ENCODE results near the gene GIMAP5.

GIMAP5 gene

GRCh38 chr7:150734254-150734653 is 3.0 kb upstream of the GIMAP5 start:
- H3K9me3 ChIP-seq (ENCODE audit: control insufficient read depth in 2 of 2, low read length in 2 of 2) = no peaks in the 10 kb centered on the region
- H3K9ac ChIP-seq (ENCODE audit: low read length in 2 of 2) = no peak overlapping the region
- peaks cover 2 to 7% of the 10 kb centered on the region in 2 donors for H3K27me3 ChIP-seq (ENCODE audit: control insufficient read depth in 1 of 2, insufficient read depth in 2 of 2, low read length in 2 of 2)

GRCh38 chr7:150735596-150736358 is 1.4 kb upstream of the GIMAP5 start:
- Histone ChIP-seq H3K36me3 (ENCODE audit: control insufficient read depth in 2 of 2, insufficient read depth in 2 of 2, low read length in 2 of 2) (no peaks in the 10 kb centered on the region), H3K9me3 (ENCODE audit: control insufficient read depth in 2 of 2, low read length in 2 of 2) (no peaks in the 10 kb centered on the region), H3K4me3 (ENCODE audit: low read length in 2 of 2) (no peak overlapping the region), H3K9ac (ENCODE audit: low read length in 2 of 2) (no peak overlapping the region), H3K27me3 (ENCODE audit: control insufficient read depth in 1 of 2, insufficient read depth in 2 of 2, low read length in 2 of 2) (peaks cover 2 to 7% of the 10 kb centered on the region in 2 donors), H3K4me1 (ENCODE audit: control insufficient read depth, insufficient read depth, low read length) (no peaks in the 10 kb centered on the region), H3K27ac (ENCODE audit: low read length) (no peak overlapping the region)

More at GRCh38 chr7:150734254-150734653, 3.0 kb upstream of the GIMAP5 start:
- Histone ChIP-seq H3K4me3 (ENCODE audit: low read length in 2 of 2) (no peak overlapping the region), H3K4me1 (ENCODE audit: control insufficient read depth, insufficient read depth, low read length) (no peaks in the 10 kb centered on the region), H3K27ac (ENCODE audit: low read length) (no peak overlapping the region), H3K36me3 (ENCODE audit: control insufficient read depth in 2 of 2, insufficient read depth in 2 of 2, low read length in 2 of 2) (no peaks in the 10 kb centered on the region)

GRCh38 chr7:150736864-150737263 is 354 bp upstream of the GIMAP5 start:
- peaks cover 2 to 7% of the 10 kb centered on the region in 2 donors for H3K27me3 ChIP-seq (ENCODE audit: control insufficient read depth in 1 of 2, insufficient read depth in 2 of 2, low read length in 2 of 2)
- no peak overlapping the region for H3K9ac ChIP-seq (ENCODE audit: low read length in 2 of 2)
- no peaks in the 10 kb centered on the region for H3K4me1 ChIP-seq (ENCODE audit: control insufficient read depth, insufficient read depth, low read length)
- H3K36me3 ChIP-seq (ENCODE audit: control insufficient read depth in 2 of 2, insufficient read depth in 2 of 2, low read length in 2 of 2) = no peaks in the 10 kb centered on the region
- H3K27ac ChIP-seq (ENCODE audit: low read length) = no peak overlapping the region
- H3K4me3 ChIP-seq (ENCODE audit: low read length in 2 of 2) = peak overlapping the region; percentile 67 to 71
- H3K9me3 ChIP-seq (ENCODE audit: control insufficient read depth in 2 of 2, low read length in 2 of 2) = no peaks in the 10 kb centered on the region

- Histone ChIP-seq H3K27me3 (ENCODE audit: control insufficient read depth in 1 of 2, insufficient read depth in 2 of 2, low read length in 2 of 2) (peaks cover 2 to 7% of the 10 kb centered on the region in 2 donors), H3K9ac (ENCODE audit: low read length in 2 of 2) (peak overlapping the region; percentile 47 to 55), H3K27ac (ENCODE audit: low read length) (peak overlapping the region; percentile 18)
Observed at GRCh38 chr7:150738092-150738491, 874 bp downstream of the GIMAP5 start.

GRCh38 chr7:150738591-150739001 is 1.4 kb downstream of the GIMAP5 start:
- Histone ChIP-seq H3K4me3 (ENCODE audit: low read length in 2 of 2) (peak overlapping the region; percentile 67 to 71), H3K27me3 (ENCODE audit: control insufficient read depth in 1 of 2, insufficient read depth in 2 of 2, low read length in 2 of 2) (peaks cover 2 to 7% of the 10 kb centered on the region in 2 donors), H3K9ac (ENCODE audit: low read length in 2 of 2) (peak overlapping the region in 1 of 2 donors; percentile 55), H3K36me3 (ENCODE audit: control insufficient read depth in 2 of 2, insufficient read depth in 2 of 2, low read length in 2 of 2) (no peaks in the 10 kb centered on the region), H3K27ac (ENCODE audit: low read length) (peak overlapping the region; percentile 18), H3K4me1 (ENCODE audit: control insufficient read depth, insufficient read depth, low read length) (peaks cover 11% of the 10 kb centered on the region), H3K9me3 (ENCODE audit: control insufficient read depth in 2 of 2, low read length in 2 of 2) (no peaks in the 10 kb centered on the region)

More at GRCh38 chr7:150738092-150738491, 874 bp downstream of the GIMAP5 start:
- H3K36me3 ChIP-seq (ENCODE audit: control insufficient read depth in 2 of 2, insufficient read depth in 2 of 2, low read length in 2 of 2) = no peaks in the 10 kb centered on the region
- H3K4me3 ChIP-seq (ENCODE audit: low read length in 2 of 2) = peak overlapping the region; percentile 67 to 71
- no peaks in the 10 kb centered on the region for H3K9me3 ChIP-seq (ENCODE audit: control insufficient read depth in 2 of 2, low read length in 2 of 2)
- H3K4me1 ChIP-seq (ENCODE audit: control insufficient read depth, insufficient read depth, low read length) = peaks cover 7% of the 10 kb centered on the region

- peaks cover 14% of the 10 kb centered on the region for H3K4me1 ChIP-seq (ENCODE audit: control insufficient read depth, insufficient read depth, low read length)
Observed at GRCh38 chr7:150739033-150739432, 1.8 kb downstream of the GIMAP5 start.

GRCh38 chr7:150740053-150740452 is 2.8 kb downstream of the GIMAP5 start:
- Histone ChIP-seq H3K4me1 (ENCODE audit: control insufficient read depth, insufficient read depth, low read length) (peaks cover 17% of the 10 kb centered on the region), H3K9ac (ENCODE audit: low read length in 2 of 2) (no peak overlapping the region), H3K27ac (ENCODE audit: low read length) (no peak overlapping the region), H3K27me3 (ENCODE audit: control insufficient read depth in 1 of 2, insufficient read depth in 2 of 2, low read length in 2 of 2) (peaks cover 2 to 5% of the 10 kb centered on the region in 2 donors), H3K9me3 (ENCODE audit: control insufficient read depth in 2 of 2, low read length in 2 of 2) (no peaks in the 10 kb centered on the region), H3K36me3 (ENCODE audit: control insufficient read depth in 2 of 2, insufficient read depth in 2 of 2, low read length in 2 of 2) (no peaks in the 10 kb centered on the region), H3K4me3 (ENCODE audit: low read length in 2 of 2) (peak overlapping the region in 1 of 2 donors; percentile 9)

More at GRCh38 chr7:150739033-150739432, 1.8 kb downstream of the GIMAP5 start:
- Histone ChIP-seq H3K4me3 (ENCODE audit: low read length in 2 of 2) (peak overlapping the region in 1 of 2 donors; percentile 71), H3K27ac (ENCODE audit: low read length) (no peak overlapping the region), H3K9me3 (ENCODE audit: control insufficient read depth in 2 of 2, low read length in 2 of 2) (no peaks in the 10 kb centered on the region), H3K36me3 (ENCODE audit: control insufficient read depth in 2 of 2, insufficient read depth in 2 of 2, low read length in 2 of 2) (no peaks in the 10 kb centered on the region), H3K27me3 (ENCODE audit: control insufficient read depth in 1 of 2, insufficient read depth in 2 of 2, low read length in 2 of 2) (peaks cover 2 to 7% of the 10 kb centered on the region in 2 donors), H3K9ac (ENCODE audit: low read length in 2 of 2) (no peak overlapping the region)

- H3K9ac ChIP-seq (ENCODE audit: low read length in 2 of 2) = no peak overlapping the region
- no peaks in the 10 kb centered on the region for H3K9me3 ChIP-seq (ENCODE audit: control insufficient read depth in 2 of 2, low read length in 2 of 2)
- H3K36me3 ChIP-seq (ENCODE audit: control insufficient read depth in 2 of 2, insufficient read depth in 2 of 2, low read length in 2 of 2) = no peaks in the 10 kb centered on the region
- H3K27ac ChIP-seq (ENCODE audit: low read length) = no peak overlapping the region
- peaks cover 0 to 3% of the 10 kb centered on the region in 2 donors for H3K27me3 ChIP-seq (ENCODE audit: control insufficient read depth in 1 of 2, insufficient read depth in 2 of 2, low read length in 2 of 2)
- no peak overlapping the region for H3K4me3 ChIP-seq (ENCODE audit: low read length in 2 of 2)
- H3K4me1 ChIP-seq (ENCODE audit: control insufficient read depth, insufficient read depth, low read length) = peaks cover 17% of the 10 kb centered on the region
Observed at GRCh38 chr7:150742286-150742968, 5.2 kb downstream of the GIMAP5 start.

- no peaks in the 10 kb centered on the region for H3K27me3 ChIP-seq (ENCODE audit: control insufficient read depth in 1 of 2, insufficient read depth in 2 of 2, low read length in 2 of 2)
- H3K4me1 ChIP-seq (ENCODE audit: control insufficient read depth, insufficient read depth, low read length) = peaks cover 17% of the 10 kb centered on the region
- no peak overlapping the region for H3K4me3 ChIP-seq (ENCODE audit: low read length in 2 of 2)
Observed at GRCh38 chr7:150744041-150744656, 6.9 kb downstream of the GIMAP5 start.

GRCh38 chr7:150745086-150745485 is 7.9 kb downstream of the GIMAP5 start:
- H3K36me3 ChIP-seq (ENCODE audit: control insufficient read depth in 2 of 2, insufficient read depth in 2 of 2, low read length in 2 of 2) = no peaks in the 10 kb centered on the region
- H3K4me3 ChIP-seq (ENCODE audit: low read length in 2 of 2) = no peak overlapping the region
- H3K9ac ChIP-seq (ENCODE audit: low read length in 2 of 2) = no peak overlapping the region
- H3K27me3 ChIP-seq (ENCODE audit: control insufficient read depth in 1 of 2, insufficient read depth in 2 of 2, low read length in 2 of 2) = no peaks in the 10 kb centered on the region
- peaks cover 17% of the 10 kb centered on the region for H3K4me1 ChIP-seq (ENCODE audit: control insufficient read depth, insufficient read depth, low read length)
- no peaks in the 10 kb centered on the region for H3K9me3 ChIP-seq (ENCODE audit: control insufficient read depth in 2 of 2, low read length in 2 of 2)
- no peak overlapping the region for H3K27ac ChIP-seq (ENCODE audit: low read length)

More at GRCh38 chr7:150744041-150744656, 6.9 kb downstream of the GIMAP5 start:
- H3K9me3 ChIP-seq (ENCODE audit: control insufficient read depth in 2 of 2, low read length in 2 of 2) = no peaks in the 10 kb centered on the region
- H3K36me3 ChIP-seq (ENCODE audit: control insufficient read depth in 2 of 2, insufficient read depth in 2 of 2, low read length in 2 of 2) = no peaks in the 10 kb centered on the region
- no peak overlapping the region for H3K27ac ChIP-seq (ENCODE audit: low read length)
- no peak overlapping the region for H3K9ac ChIP-seq (ENCODE audit: low read length in 2 of 2)
